Osteocyte (in vitro differentiated cells): ENCODE data around the gene MOK. TPM values are rescaled to one million over a fixed set of nuclear protein-coding genes. Genes with fewer than 3 reads are reported as not detected.

Experiments
- DNase-seq: peaks from one replicate; pipeline ENCODE4 v3.0.0; 2021; ENCODE audit warnings: mixed read lengths; ENCODE audit not compliant: unreplicated experiment; ENCODE audit errors: extremely low spot score
- H3K27ac Mint-ChIP-seq: one replicate; pipeline ENCODE4 v1.8.0; 2021; ENCODE audit warnings: mild to moderate bottlenecking, mixed read lengths; ENCODE audit not compliant: unreplicated experiment
- H3K27me3 Mint-ChIP-seq: one replicate; pipeline ENCODE4 v1.8.0; 2021; ENCODE audit warnings: mixed read lengths; ENCODE audit not compliant: unreplicated experiment
- H3K36me3 Mint-ChIP-seq: one replicate; pipeline ENCODE4 v1.8.0; 2021; ENCODE audit warnings: mixed read lengths; ENCODE audit not compliant: unreplicated experiment
- H3K4me1 Mint-ChIP-seq: one replicate; pipeline ENCODE4 v1.8.0; 2021; ENCODE audit warnings: mixed read lengths; ENCODE audit not compliant: unreplicated experiment
- H3K4me3 Mint-ChIP-seq: one replicate; pipeline ENCODE4 v1.8.0; 2021; ENCODE audit warnings: mild to moderate bottlenecking, moderate library complexity, mixed read lengths; ENCODE audit not compliant: unreplicated experiment
- H3K9me3 Mint-ChIP-seq: one replicate; pipeline ENCODE4 v1.8.0; 2021; ENCODE audit warnings: mixed read lengths; ENCODE audit not compliant: unreplicated experiment
- CTCF ChIP-seq: fragments of 200-600 bp; sonication (generic); IDR thresholded peaks from 2 replicates; pipeline ENCODE4 v1.5.0; 2021; ENCODE audit warnings: antibody characterized with exemption, mild to moderate bottlenecking, moderate library complexity
- total RNA-seq: library from RNA; stranded (reverse); gene quantifications from 2 replicates; pipeline ENCODE4 v1.2.1, GENCODE V29; 2021

Gene MOK
- total RNA-seq, 1 donor from 2014 or later = 9.5 TPM

DNA sequence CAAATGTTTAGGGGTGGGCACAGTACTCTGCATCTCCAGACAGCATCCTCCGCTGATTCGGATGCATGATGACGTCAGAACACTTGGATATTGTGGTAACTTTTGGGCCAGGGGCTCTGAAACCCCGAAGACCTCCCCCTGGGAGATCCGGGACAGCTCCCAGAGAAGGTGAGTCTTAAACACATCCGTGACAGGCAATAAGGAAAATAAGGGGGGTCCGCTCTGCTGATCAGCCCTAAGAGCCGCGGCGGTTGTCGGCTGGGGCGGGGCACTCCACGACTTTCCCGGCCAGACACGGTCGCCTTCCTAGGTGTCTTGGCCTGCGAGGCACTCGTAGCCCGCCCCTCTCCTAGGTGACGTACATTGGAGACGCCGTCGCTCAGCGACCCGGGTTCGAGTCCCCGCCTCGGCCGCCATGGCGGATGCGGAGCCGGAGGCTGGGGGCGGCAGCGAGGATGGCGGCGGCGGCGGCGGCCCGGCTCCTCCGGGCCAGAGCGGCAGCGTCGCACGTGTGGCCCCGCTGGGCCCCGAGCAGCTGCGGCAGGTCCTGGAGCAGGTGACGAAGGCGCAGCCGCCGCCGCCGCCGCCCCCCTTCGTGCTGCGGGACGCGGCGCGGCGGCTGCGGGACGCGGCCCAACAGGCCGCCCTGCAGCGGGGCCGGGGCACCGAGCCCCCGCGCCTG lies 14.5 kb upstream of the MOK start, which contains the start of gene ZNF839:
Gene ZNF839, plus strand, starts transcription at position 396 of the 682 bp plus-strand sequence. Its CDS starts 20 bp downstream, at position 416.
- H3K4me1 Mint-ChIP-seq = peaks cover 48% of the 10 kb centered on the region
- H3K27me3 Mint-ChIP-seq = no peaks in the 10 kb centered on the region
- peak within 1 kb of the TSS; percentile 98 for H3K27ac Mint-ChIP-seq
- no peaks in the 10 kb centered on the region for H3K9me3 Mint-ChIP-seq
- TF ChIP-seq CTCF = no peak
- peak within 1 kb of the TSS; percentile 89 for H3K4me3 Mint-ChIP-seq
- peak; percentile 97 for DNase-seq
- no peaks in the 10 kb centered on the region for H3K36me3 Mint-ChIP-seq

DNA sequence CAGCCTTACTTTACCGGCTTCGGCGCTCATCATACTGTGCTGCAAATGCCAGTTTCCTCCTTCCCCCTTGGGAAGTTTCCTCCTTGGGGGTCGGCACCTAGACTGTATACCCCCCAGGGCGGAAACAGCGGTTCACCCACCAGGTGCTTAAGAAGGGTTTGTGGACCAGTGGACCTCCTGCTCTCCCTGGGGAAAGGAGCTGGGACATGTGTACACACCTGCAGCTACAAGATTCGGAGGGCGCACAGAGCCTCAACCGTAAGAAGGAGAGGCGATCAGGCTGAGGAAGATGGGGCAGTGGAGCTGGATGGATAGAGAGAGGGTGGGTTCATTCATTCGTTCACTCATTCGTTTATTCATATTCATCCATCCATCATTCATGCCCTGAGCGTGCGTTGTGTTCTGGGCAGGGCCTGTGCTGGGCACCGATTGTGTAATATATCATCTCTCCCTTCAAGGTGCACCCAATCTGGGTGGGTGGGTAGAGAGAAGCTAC lies 13.9 kb upstream of the MOK start:
- no peaks in the 10 kb centered on the region for H3K36me3 Mint-ChIP-seq
- H3K9me3 Mint-ChIP-seq = no peaks in the 10 kb centered on the region
- peak overlapping the region; percentile 98 for H3K27ac Mint-ChIP-seq
- peak overlapping the region; percentile 89 for H3K4me3 Mint-ChIP-seq
- peaks cover 55% of the 10 kb centered on the region for H3K4me1 Mint-ChIP-seq
- DNase-seq = no peak
- no peak for TF ChIP-seq CTCF
- no peaks in the 10 kb centered on the region for H3K27me3 Mint-ChIP-seq

DNA sequence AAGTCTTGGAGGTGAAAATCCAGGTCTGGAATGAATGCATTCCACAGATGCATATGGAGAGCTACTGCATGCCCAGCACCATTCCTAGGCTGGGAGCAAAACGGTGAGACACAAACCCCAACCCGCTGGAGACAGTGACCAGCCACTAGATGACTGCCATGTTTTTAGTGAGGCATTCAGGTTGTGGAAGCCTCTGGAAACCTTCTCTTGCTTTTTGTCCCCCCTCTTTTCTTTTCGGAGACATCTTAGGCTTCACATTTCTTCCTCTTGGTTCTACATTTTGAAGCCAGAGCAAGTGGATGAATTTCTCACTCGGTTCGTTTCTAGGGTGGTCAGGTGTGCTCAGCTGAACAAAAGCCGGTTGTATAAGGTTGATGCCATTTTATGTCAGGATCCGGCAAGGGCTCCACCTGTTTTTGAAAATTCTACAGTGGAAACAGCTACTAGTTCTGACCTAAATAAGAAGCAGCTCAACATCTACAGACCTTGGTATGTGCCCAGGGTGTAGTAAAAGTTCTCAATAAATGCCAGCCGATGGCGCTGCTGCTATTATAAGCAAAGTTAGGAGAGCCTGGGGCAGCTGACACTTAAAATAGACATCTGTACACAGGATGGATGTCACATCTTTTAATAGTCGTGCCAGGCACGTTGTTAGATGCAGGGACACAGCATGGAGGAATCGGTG lies 12.7 kb upstream of the MOK start:
- Mint-ChIP-seq H3K4me3 (peak overlapping the region; percentile 89), H3K27ac (peak overlapping the region; percentile 97), H3K9me3 (no peaks in the 10 kb centered on the region), H3K27me3 (no peaks in the 10 kb centered on the region), H3K36me3 (no peaks in the 10 kb centered on the region), H3K4me1 (peaks cover 51% of the 10 kb centered on the region)
- DNase-seq = no peak
- TF ChIP-seq CTCF = no peak

- peak overlapping the region; percentile 89 for H3K4me3 Mint-ChIP-seq
- no peaks in the 10 kb centered on the region for H3K9me3 Mint-ChIP-seq
- DNase-seq = peak; percentile 98
- no peaks in the 10 kb centered on the region for H3K36me3 Mint-ChIP-seq
- no peaks in the 10 kb centered on the region for H3K27me3 Mint-ChIP-seq
- TF ChIP-seq CTCF = peak; percentile 59
- peak overlapping the region; percentile 97 for H3K27ac Mint-ChIP-seq
- H3K4me1 Mint-ChIP-seq = peaks cover 51% of the 10 kb centered on the region
Measured at GRCh38 chr14:102316743-102317563, 12.0 kb upstream of the MOK start.
